ENCODE data around the gene TANC1.

The TANC1 gene

GRCh38 chr2:159110784-159111183, 142.3 kb downstream of the TANC1 start:
- no peak for DNase-seq (ENCODE audit: low read depth in 2 of 3, low spot score in 1 of 3)

DNA sequence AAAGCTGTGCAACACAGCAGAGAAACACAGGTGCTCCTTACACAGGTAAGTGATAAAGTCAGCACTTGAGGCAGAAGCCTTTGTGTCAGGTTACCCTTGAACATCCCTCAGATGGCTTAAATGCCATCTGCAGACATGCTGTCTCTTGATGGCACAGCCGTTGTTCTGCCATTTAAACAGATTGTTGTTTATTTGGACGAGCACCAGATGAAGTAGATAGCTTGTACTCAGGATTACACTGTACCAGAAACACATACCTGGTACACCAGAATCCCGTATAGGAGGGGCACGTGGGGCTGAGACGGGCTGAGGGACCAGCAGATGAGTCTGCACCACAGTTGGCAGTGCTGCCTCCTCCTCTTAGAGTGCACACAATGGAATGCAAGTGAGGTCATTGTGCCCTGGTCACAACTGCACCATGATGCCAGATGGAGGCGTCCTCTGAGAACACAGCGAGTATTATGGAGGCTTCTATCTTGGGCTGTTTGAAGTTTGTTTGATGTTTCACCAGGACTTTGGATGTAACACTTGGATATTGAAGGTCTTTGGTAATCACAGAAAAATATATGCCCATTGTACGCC, 143.0 kb downstream of the TANC1 start:
- DNase-seq (ENCODE audit: low read depth in 2 of 3, low spot score in 1 of 3) = no peak

- no peak for DNase-seq (ENCODE audit: low read depth in 2 of 3, low spot score in 1 of 3)
Measured at GRCh38 chr2:159114835-159115234, 146.4 kb downstream of the TANC1 start.

DNA sequence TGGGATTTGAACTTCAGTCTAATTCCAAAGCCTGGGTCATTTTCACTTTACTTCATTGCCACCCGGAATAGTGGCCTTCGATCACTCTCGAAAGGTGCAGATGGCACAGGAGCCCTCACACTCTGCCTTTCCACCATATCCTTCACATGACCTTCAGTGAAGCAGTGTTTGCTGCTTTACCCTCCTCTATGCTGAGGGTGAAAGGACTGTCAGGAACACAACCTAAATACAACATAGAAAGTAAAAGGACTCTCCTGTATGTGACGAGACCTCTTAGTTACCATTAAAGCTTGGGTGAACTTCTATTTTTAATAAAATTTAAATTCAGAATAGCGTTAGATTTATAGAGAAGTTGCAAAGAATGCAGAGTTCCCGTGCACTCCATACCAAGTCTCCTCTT, 148.5 kb downstream of the TANC1 start:
- DNase-seq (ENCODE audit: low read depth in 2 of 3, low spot score in 1 of 3) = no peak

DNA sequence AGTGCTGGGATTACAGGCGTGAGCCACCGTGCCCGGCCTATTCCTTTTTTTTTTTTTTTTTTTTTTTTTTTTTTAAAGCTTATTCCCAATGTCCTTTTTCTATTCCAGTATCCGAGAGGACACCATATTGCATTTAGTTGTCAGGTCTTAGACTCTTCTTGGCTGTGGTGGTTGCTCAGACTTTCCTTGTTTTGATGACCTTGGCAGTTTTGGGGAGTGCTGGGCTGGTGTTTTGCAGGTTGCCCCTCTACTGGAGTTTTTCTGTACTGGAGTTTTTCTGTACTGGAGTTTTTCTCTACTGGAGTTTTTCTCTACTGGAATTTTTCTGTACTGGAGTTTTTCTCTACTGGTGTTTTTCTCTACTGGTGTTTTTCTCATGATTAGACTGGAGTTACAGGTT, 149.2 kb downstream of the TANC1 start:
- no peak for DNase-seq (ENCODE audit: low read depth in 2 of 3, low spot score in 1 of 3)

GRCh38 chr2:159118115-159118858, 149.8 kb downstream of the TANC1 start:
- DNase-seq (ENCODE audit: low read depth in 2 of 3, low spot score in 1 of 3) = peak; percentile 64 to 81 (median 70)

DNA sequence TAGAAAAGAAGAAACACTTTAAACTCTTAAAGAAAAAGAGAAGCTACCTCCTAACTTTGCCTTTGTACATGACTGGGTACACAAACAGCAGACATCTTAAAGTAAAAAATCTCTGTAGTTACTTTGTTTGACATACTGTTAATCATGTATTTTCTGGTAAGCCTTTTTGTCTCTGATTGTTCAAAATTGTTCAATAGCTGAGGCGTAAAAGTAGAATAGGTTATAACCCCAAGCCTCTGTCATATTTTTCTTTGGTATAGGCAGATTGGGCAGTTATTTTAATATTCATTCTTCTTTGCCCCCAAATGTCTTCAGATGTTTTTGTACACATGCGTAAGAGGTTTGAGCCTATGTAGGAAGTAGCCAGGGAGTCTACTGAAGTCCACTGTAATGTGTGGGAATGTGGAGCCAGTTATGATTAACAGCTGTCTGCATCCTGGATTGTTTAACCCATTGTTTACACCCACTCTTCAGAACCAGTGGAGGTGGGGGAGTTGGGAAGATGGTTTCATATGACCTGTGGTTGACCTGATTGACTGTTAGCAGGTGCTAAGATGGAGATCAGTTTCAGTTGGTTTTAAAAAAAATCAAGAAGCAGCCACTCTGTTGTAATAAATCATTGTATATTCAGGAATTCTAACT, 150.5 kb downstream of the TANC1 start:
- no peak for DNase-seq (ENCODE audit: low read depth in 2 of 3, low spot score in 1 of 3)

GRCh38 chr2:159119652-159120257, 151.3 kb downstream of the TANC1 start:
- DNase-seq (ENCODE audit: low read depth in 2 of 3, low spot score in 1 of 3) = no peak

DNA sequence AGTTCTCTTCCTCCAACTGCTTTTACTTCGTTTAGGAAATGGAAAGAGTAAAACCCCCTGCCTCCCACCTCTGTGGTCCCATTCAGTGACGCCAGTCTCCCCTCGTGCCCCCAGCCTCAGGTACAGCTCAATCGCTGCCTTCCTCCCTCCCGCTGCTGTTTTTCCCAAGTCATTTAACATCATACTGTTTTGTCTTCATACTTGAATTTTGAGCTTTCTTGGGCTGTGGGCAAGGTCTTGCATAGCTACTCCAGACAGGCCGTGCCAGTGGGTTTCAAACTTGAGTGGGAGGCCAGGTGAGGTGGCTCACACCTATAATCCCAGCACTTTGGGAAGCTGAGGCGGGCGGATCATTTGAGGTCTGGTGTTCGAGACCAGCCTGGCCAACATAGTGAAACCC, 155.3 kb downstream of the TANC1 start:
- no peak for DNase-seq (ENCODE audit: low read depth in 2 of 3, low spot score in 1 of 3)

DNA sequence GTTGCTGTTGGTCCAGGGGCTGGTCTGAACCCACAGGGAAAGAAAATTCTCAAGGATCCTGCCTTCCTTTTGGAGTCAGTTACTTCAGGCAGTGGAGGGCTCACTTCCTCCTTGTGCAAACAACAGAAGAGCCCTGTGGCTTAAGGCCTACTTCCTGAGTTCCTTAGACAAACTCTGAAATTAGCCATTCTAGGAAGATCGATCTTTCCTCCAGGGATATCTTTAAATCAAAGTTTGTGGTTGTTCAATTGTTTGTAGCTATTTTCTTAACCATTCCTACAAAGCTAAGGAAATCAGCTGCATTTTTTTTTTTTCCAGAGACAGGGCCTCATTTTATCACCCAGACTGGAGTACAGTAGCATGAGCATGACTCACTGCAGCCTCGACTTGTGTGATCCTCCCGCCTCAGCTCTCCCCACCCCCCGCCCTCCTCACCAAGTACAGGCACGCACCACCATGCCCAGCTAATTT, 156.0 kb downstream of the TANC1 start:
- DNase-seq (ENCODE audit: low read depth in 2 of 3, low spot score in 1 of 3) = no peak

DNA sequence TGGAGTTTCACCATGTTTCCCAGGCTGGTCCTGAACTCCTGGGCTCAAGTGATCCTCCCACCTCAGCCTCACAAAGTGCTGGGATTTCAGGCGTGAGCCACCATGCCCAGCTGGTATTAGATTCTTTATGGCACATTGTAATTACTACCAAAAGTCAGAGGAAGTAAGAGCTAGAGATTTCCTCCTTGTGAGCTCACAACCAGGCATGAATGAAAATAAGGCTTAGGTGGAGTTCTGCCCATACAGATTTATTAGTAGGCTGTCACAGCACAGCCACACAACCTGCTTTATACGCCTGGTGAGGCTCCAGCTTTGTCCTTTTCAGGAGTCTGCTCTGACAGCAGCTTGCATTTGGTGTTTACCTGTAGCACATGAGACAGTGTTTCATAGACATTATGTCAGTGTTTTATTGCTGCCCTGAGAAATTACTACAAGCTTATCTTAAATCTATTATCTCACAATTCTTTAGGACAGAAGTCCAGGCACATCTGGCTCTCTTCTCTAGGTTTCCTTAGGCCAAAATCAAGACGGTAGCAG, 156.6 kb downstream of the TANC1 start:
- DNase-seq (ENCODE audit: low read depth in 2 of 3, low spot score in 1 of 3) = no peak

DNA sequence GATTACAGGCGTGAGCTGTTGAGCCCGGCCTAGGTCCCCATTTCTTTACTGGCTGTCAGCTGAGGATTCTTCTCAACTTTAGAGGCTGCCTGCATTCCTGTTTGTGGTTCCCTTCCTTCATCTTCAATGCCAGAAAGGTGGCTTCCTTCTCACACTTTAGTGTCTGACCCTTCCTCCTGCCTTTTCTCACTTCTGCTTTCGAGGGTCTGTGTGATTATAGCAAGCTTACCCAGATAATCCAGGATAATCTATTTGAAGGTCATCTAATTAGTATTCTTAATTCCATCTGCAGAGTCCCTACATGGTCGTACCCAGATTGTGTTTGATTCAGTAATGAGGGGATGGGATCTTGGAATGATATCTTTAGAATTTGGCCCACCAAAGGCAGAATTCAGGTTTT, 157.4 kb downstream of the TANC1 start:
- DNase-seq (ENCODE audit: low read depth in 2 of 3, low spot score in 1 of 3) = no peak

DNA sequence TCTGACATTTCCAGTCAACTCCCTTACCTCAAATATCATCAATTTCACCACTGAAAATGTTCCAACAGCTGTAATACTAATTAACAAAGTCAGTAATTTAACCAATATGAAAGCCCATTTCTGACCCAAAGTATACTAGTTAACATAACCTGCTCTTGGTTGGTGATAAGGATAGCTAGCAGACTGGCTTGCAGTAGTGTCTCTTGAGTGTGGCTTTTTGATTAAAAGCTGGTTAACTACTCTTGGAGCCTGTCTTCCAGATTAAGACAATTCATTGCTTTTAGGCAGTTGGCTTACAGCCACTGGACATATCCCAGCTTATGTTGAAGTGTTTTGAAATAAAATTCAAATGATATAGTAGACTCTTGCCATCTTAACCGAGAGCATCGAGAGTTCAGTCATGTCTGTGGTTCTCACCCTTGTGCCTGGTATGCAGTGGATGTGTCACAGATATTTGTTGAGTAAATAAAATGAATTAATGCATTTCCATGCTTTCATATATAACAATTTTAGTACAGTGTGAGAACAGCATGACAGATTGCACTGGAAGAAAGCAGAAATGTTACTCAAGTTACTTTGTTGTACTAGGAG, 158.1 kb downstream of the TANC1 start:
- no peak for DNase-seq (ENCODE audit: low read depth in 2 of 3, low spot score in 1 of 3)

GRCh38 chr2:159128191-159128590, 159.8 kb downstream of the TANC1 start:
- no peak for DNase-seq (ENCODE audit: low read depth in 2 of 3, low spot score in 1 of 3)

DNA sequence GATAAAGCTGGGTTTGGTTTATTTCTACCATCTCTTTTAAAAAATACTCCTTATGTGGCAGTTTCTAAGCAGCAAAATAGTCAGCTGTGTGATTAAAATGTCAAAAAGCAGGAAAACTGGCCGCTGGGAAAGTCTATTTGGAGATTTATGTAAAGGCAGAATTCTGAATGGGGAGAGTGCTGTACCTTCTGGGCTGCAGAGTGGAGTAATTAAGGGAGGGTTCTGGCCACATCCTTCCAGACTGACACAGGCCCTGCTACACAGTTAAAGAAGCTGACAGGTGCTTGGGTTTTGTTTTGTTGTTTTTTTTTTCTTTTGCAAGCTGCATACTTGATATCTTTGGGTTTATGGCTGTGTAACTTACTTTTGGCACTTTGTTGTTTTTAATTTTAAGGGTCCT, 160.8 kb downstream of the TANC1 start:
- DNase-seq (ENCODE audit: low read depth in 2 of 3, low spot score in 1 of 3) = no peak

- no peak for DNase-seq (ENCODE audit: low read depth in 2 of 3, low spot score in 1 of 3)
Measured at GRCh38 chr2:159129824-159130223, 161.4 kb downstream of the TANC1 start.

DNA sequence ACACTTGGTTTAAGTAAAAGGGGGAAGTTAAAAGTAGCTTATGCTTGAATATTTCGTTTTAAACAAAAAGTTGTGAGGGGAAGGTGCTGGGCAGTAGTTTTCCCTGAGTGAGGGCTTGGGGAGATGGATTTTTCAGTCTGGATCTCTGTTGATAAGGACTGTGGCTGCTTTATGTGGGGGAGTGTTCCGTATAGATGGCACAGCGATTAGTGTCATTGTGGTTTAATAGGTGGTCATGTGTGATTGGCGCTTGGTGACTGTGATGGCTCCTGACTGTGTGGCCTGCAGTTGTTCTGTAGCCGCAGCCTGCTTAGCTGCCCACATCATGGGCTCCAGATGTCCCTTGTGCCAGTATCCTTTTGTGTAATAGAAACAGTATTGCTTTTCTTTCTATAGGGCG, 161.9 kb downstream of the TANC1 start:
- no peak for DNase-seq (ENCODE audit: low read depth in 2 of 3, low spot score in 1 of 3)

DNA sequence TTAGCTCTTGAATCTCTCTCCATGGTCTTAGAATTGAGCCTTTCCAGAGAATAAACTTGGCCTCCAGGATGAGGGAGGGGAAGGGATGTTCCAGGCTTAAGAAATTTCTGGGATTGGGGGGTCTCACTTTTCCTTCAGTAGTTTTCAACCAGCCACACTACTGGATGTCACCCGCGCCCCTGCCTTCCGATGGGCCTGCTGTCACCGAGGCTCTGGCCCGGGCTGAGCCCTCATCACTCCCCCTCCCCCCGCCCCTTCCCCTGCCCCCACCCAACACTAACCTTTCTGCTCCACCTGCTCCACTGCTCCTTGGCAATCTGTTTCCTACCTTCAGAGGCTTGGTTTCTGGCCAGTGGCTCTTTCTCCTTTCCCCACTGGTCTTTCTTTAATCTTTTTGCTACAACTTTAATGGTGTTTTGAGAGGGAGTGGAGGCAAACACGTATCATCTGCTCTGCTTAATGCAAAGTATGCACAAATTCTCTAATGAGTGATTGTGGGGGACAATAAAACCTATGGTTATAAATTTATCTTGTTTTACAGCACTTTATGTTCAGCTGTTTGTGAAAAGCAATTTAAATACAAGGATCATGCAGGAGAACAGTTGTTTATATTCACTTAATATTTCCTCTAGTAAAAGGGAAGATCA, 162.9 kb downstream of the TANC1 start:
- DNase-seq (ENCODE audit: low read depth in 2 of 3, low spot score in 1 of 3) = no peak

DNA sequence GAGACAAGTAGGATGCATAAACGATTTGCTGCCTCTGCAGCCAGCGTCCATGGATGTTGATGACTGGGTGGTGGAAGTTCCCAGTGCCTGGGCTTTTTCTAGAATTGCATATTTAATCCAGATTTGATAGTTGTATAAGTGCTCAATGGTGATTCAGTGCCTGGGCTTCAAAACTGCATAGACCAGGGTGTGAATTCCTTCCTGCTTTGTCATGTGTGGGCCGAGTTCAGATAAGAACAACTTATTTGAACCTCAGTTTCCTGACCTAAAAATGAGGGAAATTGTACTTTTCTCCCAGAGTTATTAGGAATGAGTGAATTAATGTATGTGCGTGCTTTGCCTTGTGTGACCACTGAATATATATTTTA, 163.5 kb downstream of the TANC1 start:
- no peak for DNase-seq (ENCODE audit: low read depth in 2 of 3, low spot score in 1 of 3)

DNA sequence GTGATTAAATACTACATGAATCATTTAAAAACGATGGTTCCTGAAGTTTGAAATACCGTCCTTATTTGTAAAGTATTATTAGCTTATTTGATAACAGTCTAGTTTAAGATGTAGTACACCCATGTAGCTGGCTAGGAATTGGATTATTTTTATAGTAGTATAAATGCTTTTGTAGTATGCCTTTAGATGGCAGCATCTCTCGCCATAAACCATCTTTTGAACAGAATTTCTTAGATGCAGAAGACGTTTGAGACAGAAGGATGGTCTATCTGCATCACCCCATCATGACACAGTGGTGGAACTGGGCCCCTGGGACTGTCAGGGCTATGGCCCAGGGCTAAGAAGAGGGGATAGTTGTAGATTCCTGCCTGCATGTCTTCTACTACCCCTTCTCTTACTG, 165.4 kb downstream of the TANC1 start:
- DNase-seq (ENCODE audit: low read depth in 2 of 3, low spot score in 1 of 3) = no peak

GRCh38 chr2:159134979-159135378, 166.5 kb downstream of the TANC1 start:
- DNase-seq (ENCODE audit: low read depth in 2 of 3, low spot score in 1 of 3) = no peak

Measured in stimulated activated CD4-positive, alpha-beta T cell treated with anti-CD3 and anti-CD28 coated beads, Interleukin-12 subunit alpha, Interleukin-12 subunit beta, amount 100 ng/mL, for 48 hours (primary cell).